ENCODE measurements around the gene MAPK4.
"Not testable (repeated sequence)": the region's sequence is repeated elsewhere in the genome, so short reads cannot be mapped to it uniquely, and the experiment has no call there.

MAPK4 gene

GRCh38 chr18:50775726-50776125 lies 215.8 kb downstream of the MAPK4 start:
- no peak for DNase-seq
- no peak for TF ChIP-seq CTCF (IDR thresholded peaks at IDR 0.05)
- H3K27me3 Mint-ChIP-seq (ENCODE audit: low read depth, poor library complexity) = peaks cover 7% of the 10 kb centered on the region
- peaks cover 1% of the 10 kb centered on the region for H3K36me3 Mint-ChIP-seq (ENCODE audit: low read depth)
- H3K4me1 Mint-ChIP-seq = peaks cover 7% of the 10 kb centered on the region
- no peak overlapping the region for H3K27ac Mint-ChIP-seq
- H3K9me3 Mint-ChIP-seq = peaks cover 27% of the 10 kb centered on the region
- H3K4me3 Mint-ChIP-seq = no peak overlapping the region

GRCh38 chr18:50776383-50776782 lies 216.5 kb downstream of the MAPK4 start:
- H3K27me3 Mint-ChIP-seq (ENCODE audit: low read depth, poor library complexity) = peaks cover 7% of the 10 kb centered on the region
- H3K4me3 Mint-ChIP-seq = no peak overlapping the region
- H3K4me1 Mint-ChIP-seq = peaks cover 7% of the 10 kb centered on the region
- H3K27ac Mint-ChIP-seq = no peak overlapping the region
- no peak for DNase-seq
- peaks cover 24% of the 10 kb centered on the region for H3K9me3 Mint-ChIP-seq
- TF ChIP-seq CTCF (IDR thresholded peaks at IDR 0.05) = no peak
- H3K36me3 Mint-ChIP-seq (ENCODE audit: low read depth) = no peaks in the 10 kb centered on the region

- H3K9me3 Mint-ChIP-seq; H3K27ac Mint-ChIP-seq; H3K4me1 Mint-ChIP-seq; H3K36me3 Mint-ChIP-seq (ENCODE audit: low read depth); H3K4me3 Mint-ChIP-seq; DNase-seq; H3K27me3 Mint-ChIP-seq (ENCODE audit: low read depth, poor library complexity): not testable (repeated sequence)
These were observed 219.1 kb downstream of the MAPK4 start for GRCh38 chr18:50779021-50779420.
